K562 (cell line): ENCODE measurements around the gene WASF2. TPM values are rescaled to one million over a fixed set of nuclear protein-coding genes. Genes with fewer than 3 reads are reported as not detected.

ENCODE experiments used
- CBX2 ChIP-seq: fragments of 200-600 bp; sonication (generic); IDR thresholded peaks from one replicate; pipeline ENCODE4 v1.6.1; 2012; ENCODE audit warnings: mild to moderate bottlenecking, low read length, inconsistent platforms; ENCODE audit not compliant: insufficient read depth, poor library complexity, severe bottlenecking
- CCNT2 ChIP-seq: IDR thresholded peaks from 2 replicates; pipeline ENCODE4 v1.6.1; 2011; ENCODE audit warnings: borderline replicate concordance, low read depth, mild to moderate bottlenecking, moderate library complexity, mixed read lengths, low read length; ENCODE audit not compliant: insufficient read length; ENCODE audit errors: extremely low read depth
- ETV1 ChIP-seq: fragments of 450-650 bp; conservative IDR thresholded peaks from 2 replicates; pipeline ENCODE4 v1.6.1; 2016; ENCODE audit warnings: missing genetic modification characterization, control low read depth, low read depth, missing compliant biosample characterization
- HNRNPL ChIP-seq: fragments of 200-400 bp; formaldehyde crosslinking; IDR thresholded peaks from 2 replicates; pipeline ENCODE4 v1.6.1; 2017; ENCODE audit warnings: low read depth, mild to moderate bottlenecking, low read length
- MED1 ChIP-seq: sonication (generic); formaldehyde crosslinking; IDR thresholded peaks from 2 replicates; pipeline ENCODE4 v1.8.1; 2023; ENCODE audit warnings: missing genetic modification reagents, borderline replicate concordance
- NR0B1 ChIP-seq: fragments of 450-650 bp; IDR thresholded peaks from one replicate; pipeline ENCODE4 v1.6.1; 2018; ENCODE audit warnings: mild to moderate bottlenecking, moderate library complexity; ENCODE audit not compliant: partially characterized antibody
- SAP30 ChIP-seq: fragments of 200-600 bp; sonication (generic); IDR thresholded peaks from 2 replicates; pipeline ENCODE4 v1.6.1; 2012; ENCODE audit warnings: borderline replicate concordance, low read depth, mild to moderate bottlenecking, moderate library complexity, low read length, control low read depth, inconsistent platforms; ENCODE audit not compliant: insufficient read depth, poor library complexity, severe bottlenecking
- ZBTB1 ChIP-seq: sonication (generic); formaldehyde crosslinking; IDR thresholded peaks from 2 replicates; pipeline ENCODE4 v1.8.1; 2023; ENCODE audit warnings: missing genetic modification reagents, low read depth, mild to moderate bottlenecking, borderline replicate concordance
- ZBTB9 ChIP-seq: fragments of 450-650 bp; formaldehyde crosslinking; IDR thresholded peaks from 2 replicates; pipeline ENCODE4 v1.4.0; 2020; ENCODE audit warnings: mild to moderate bottlenecking, moderate library complexity
- ZNF407 ChIP-seq: fragments of 450-650 bp; IDR thresholded peaks from 2 replicates; pipeline ENCODE4 v1.6.1; 2016; ENCODE audit warnings: low read depth
- ZNF511 ChIP-seq: sonication (generic); formaldehyde crosslinking; IDR thresholded peaks from 2 replicates; pipeline ENCODE4 v1.8.0; 2022; ENCODE audit warnings: mild to moderate bottlenecking, missing genetic modification reagents
- ZNF57 ChIP-seq: fragments of 450-650 bp; formaldehyde crosslinking; IDR thresholded peaks from 2 replicates; pipeline ENCODE4 v1.4.0; 2020; ENCODE audit warnings: mild to moderate bottlenecking, moderate library complexity
- polyA plus RNA-seq, 8 experiments: library from polyadenylated mRNA; depleted of rRNA in 4 of 8; stranded (reverse) in 5 of 8; unstranded in 3 of 8; fragments of >200 nt; fragmentation: Nextera tagmentation in 2 of 8; fragmentation: Illumina TruSeq in 1 of 8; extraction: Ambion mirVana in 2 of 8; extraction: Trizol in 1 of 8; gene quantifications; 2 replicates each; pipeline versions ENCODE4 v1.2.1 to v1.2.3, GENCODE V29; 2011 to 2014; ENCODE audit warnings: inconsistent platforms in 1 of 8, missing spikeins in 1 of 8
- total RNA-seq, 7 experiments: library from RNA; depleted of rRNA in 6 of 7; stranded (reverse); fragments of >200 nt in 6 of 7; fragmentation: Illumina TruSeq in 2 of 7; extraction: Trizol in 2 of 7; gene quantifications; 2 replicates each; pipeline versions ENCODE4 v1.2.1 to v1.2.3, GENCODE V29; 2011 to 2021; ENCODE audit warnings: low replicate concordance in 1 of 7

WASF2 gene
- total and polyA plus RNA-seq, 9 of the 15 experiments (the other 6 are each of a cell fraction or from before 2014, with no cell fraction given) = 8.2 to 163 (median 31.2) TPM

- TF ChIP-seq ZNF407 (peak; percentile 41; the same call in 1 of the 2 replicates), ETV1 (peak; percentile 67), HNRNPL (no peak), ZNF57 (CRISPR knock-in tag) (no peak), ZBTB1 (CRISPR knock-in tag) (no peak), MED1 (CRISPR knock-in tag) (no peak), ZNF511 (CRISPR knock-in tag) (no peak), NR0B1 (no peak), CCNT2 (no peak), CBX2 (no peak), SAP30 (no peak), ZBTB9 (CRISPR knock-in tag) (no peak)
These were observed 61.5 kb downstream of the WASF2 start (continued) for GRCh38 chr1:27428316-27429028.
